ENCODE data around the gene PNLDC1. TPM values are rescaled to one million over a fixed set of nuclear protein-coding genes. Genes with fewer than 3 reads are reported as not detected.
A peak's percentile ranks its signal among the peaks of the same experiment; 100 is the strongest.

PNLDC1 gene
- total and polyA plus RNA-seq, 2 of the 4 experiments (the other 2 are of a cell fraction): not detected

DNA sequence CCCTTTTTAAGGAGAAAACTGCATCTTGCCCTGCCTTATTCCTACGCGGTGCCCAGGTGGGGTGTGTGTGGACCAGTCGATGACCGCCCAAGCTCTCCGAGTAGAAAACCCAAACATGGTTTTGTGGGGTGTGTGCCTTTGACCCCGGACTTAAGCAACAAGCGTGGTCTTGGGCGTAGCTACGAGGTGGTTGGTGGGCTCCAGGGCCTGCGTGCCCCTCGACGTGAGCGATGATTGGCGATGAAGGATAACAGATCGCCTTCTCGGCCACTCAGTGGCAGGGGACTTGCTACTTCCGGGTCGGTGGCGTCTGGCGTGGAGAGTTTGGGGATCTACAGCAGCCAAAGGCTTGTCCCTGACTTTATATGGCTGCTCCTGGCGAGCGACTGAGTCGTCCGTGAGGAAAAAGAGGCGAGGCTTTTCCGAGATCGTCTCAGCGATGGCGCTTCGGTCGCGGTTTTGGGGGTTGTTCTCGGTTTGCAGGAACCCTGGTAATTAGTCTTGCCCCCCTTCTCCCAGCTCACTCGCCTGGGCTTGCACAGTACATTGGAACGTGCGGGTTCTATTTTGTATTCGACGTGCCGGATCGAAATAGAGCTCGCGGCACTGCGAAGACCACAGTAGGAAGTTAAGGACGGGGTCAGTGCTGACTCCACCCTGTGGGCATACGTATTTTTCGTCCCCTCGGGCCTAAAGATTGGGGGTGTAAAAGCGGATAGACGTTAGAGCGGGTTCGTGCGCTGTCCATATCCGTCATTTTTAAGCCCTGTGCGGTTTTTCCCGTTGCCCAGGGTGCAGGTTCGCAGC lies 9.7 kb upstream of the PNLDC1 start, which contains the start of gene MRPL18 (continued):
- TF ChIP-seq, protein P1, sequence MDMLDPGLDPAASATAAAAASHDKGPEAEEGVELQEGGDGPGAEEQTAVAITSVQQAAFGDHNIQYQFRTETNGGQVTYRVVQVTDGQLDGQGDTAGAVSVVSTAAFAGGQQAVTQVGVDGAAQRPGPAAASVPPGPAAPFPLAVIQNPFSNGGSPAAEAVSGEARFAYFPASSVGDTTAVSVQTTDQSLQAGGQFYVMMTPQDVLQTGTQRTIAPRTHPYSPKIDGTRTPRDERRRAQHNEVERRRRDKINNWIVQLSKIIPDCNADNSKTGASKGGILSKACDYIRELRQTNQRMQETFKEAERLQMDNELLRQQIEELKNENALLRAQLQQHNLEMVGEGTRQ (IDR thresholded peaks at IDR 0.05; ENCODE audit: low read depth, low read length): peak; percentile 62; the same call in 1 of the 2 replicates
- no peak for TF ChIP-seq BHLHE40 (IDR thresholded peaks at IDR 0.05; ENCODE audit: low read depth, low read length)
